ENCODE measurements around the gene SLC38A10. TPM values are rescaled to one million over a fixed set of nuclear protein-coding genes. Genes with fewer than 3 reads are reported as not detected.

SLC38A10 gene
- polyA plus RNA-seq, 1 donor from 2014 or later: 37.4 TPM

DNA sequence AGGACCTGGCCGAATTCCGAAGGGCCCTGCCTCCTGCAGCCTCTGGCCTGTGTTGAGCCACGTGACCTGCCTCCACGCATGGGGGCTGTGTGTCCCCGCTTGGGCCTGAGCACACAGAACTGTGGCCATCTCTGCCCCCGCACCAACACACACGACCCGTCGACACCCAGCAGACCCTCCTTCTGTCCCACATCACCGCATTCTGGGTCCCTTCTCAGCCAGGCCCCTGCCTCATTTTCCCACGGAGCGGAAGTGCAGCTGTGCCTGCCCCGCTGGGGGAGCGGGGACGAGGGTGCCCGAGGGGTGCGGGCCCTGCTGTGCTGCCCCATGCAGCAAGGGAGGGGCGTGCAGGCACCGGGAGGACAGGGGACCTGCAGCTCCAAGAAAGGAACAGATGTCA, 37.6 kb downstream of the SLC38A10 start:
- TF ChIP-seq REST (IDR thresholded peaks at IDR 0.05; ENCODE audit: borderline replicate concordance) (no peak), TAF1 (IDR thresholded peaks at IDR 0.05; ENCODE audit: low read depth) (no peak), MXI1 (conservative IDR thresholded peaks at IDR 0.05; ENCODE audit: poor library complexity, severe bottlenecking) (no peak), POLR2AphosphoS5 (IDR thresholded peaks at IDR 0.05) (no peak), EZH2 (IDR thresholded peaks at IDR 0.05; ENCODE audit: borderline replicate concordance, insufficient read depth, low read length, poor library complexity, severe bottlenecking) (no peak), SMC3 (conservative IDR thresholded peaks at IDR 0.05; ENCODE audit: poor library complexity) (no peak), EP300 (conservative IDR thresholded peaks at IDR 0.05; ENCODE audit: poor library complexity, severe bottlenecking) (no peak), RAD21 (conservative IDR thresholded peaks at IDR 0.05) (no peak)
- TF ChIP-seq, protein P1, sequence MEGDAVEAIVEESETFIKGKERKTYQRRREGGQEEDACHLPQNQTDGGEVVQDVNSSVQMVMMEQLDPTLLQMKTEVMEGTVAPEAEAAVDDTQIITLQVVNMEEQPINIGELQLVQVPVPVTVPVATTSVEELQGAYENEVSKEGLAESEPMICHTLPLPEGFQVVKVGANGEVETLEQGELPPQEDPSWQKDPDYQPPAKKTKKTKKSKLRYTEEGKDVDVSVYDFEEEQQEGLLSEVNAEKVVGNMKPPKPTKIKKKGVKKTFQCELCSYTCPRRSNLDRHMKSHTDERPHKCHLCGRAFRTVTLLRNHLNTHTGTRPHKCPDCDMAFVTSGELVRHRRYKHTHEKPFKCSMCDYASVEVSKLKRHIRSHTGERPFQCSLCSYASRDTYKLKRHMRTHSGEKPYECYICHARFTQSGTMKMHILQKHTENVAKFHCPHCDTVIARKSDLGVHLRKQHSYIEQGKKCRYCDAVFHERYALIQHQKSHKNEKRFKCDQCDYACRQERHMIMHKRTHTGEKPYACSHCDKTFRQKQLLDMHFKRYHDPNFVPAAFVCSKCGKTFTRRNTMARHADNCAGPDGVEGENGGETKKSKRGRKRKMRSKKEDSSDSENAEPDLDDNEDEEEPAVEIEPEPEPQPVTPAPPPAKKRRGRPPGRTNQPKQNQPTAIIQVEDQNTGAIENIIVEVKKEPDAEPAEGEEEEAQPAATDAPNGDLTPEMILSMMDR (IDR thresholded peaks at IDR 0.05; ENCODE audit: poor library complexity, severe bottlenecking): no peak
- Histone ChIP-seq H3K27ac (ENCODE audit: low read length) (no peak overlapping the region), H4K20me1 (ENCODE audit: insufficient read depth) (no peaks in the 10 kb centered on the region), H2AFZ (ENCODE audit: low read depth, low read length) (no peak overlapping the region), H3K27me3 (ENCODE audit: insufficient read depth, low read depth, low read length) (no peaks in the 10 kb centered on the region), H3K36me3 (ENCODE audit: insufficient read depth, low read length) (no peaks in the 10 kb centered on the region), H3K9ac (ENCODE audit: low read length) (no peak overlapping the region), H3K9me2 (ENCODE audit: insufficient read depth, low read length) (no peaks in the 10 kb centered on the region), H3K9me3 (ENCODE audit: low read length) (no peaks in the 10 kb centered on the region), H3K4me2 (ENCODE audit: low read length) (no peak overlapping the region), H3F3A (ENCODE audit: insufficient read depth, low read length, poor library complexity, severe bottlenecking) (no peaks in the 10 kb centered on the region), H3K4me3 (ENCODE audit: low read length) (no peak overlapping the region), H3K79me2 (replicated peaks; ENCODE audit: insufficient read depth, low read length) (no peaks in the 10 kb centered on the region)

DNA sequence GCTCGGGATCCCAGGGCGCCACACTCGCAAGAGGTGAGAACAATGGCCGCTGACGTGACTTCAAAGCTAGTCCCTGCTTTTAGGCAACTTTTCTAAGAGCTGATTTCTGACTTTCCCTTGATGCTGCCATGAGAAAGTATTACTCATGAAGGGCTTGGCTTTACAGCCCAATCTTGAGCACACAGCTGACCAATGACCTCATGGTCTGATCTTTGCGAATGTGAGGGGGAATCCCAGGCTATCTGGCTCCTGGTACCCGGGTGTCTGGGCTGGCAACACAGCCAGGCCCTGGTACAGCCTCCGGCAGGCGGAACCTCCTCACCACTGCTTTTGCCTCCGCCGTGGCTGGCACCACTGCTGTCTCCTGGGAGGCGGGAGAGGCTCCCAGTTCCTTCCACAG, 38.5 kb downstream of the SLC38A10 start:
- Histone ChIP-seq H3K27ac (ENCODE audit: low read length) (no peak overlapping the region), H3K27me3 (ENCODE audit: insufficient read depth, low read depth, low read length) (no peaks in the 10 kb centered on the region), H4K20me1 (ENCODE audit: insufficient read depth) (no peaks in the 10 kb centered on the region), H3K79me2 (replicated peaks; ENCODE audit: insufficient read depth, low read length) (no peaks in the 10 kb centered on the region), H3K36me3 (ENCODE audit: insufficient read depth, low read length) (no peaks in the 10 kb centered on the region), H2AFZ (ENCODE audit: low read depth, low read length) (no peak overlapping the region), H3K4me2 (ENCODE audit: low read length) (no peak overlapping the region), H3F3A (ENCODE audit: insufficient read depth, low read length, poor library complexity, severe bottlenecking) (no peaks in the 10 kb centered on the region), H3K9ac (ENCODE audit: low read length) (no peak overlapping the region), H3K9me3 (ENCODE audit: low read length) (no peaks in the 10 kb centered on the region), H3K9me2 (ENCODE audit: insufficient read depth, low read length) (no peaks in the 10 kb centered on the region), H3K4me3 (ENCODE audit: low read length) (no peak overlapping the region)
- TF ChIP-seq POLR2AphosphoS5 (IDR thresholded peaks at IDR 0.05): no peak
- no peak for TF ChIP-seq REST (IDR thresholded peaks at IDR 0.05; ENCODE audit: borderline replicate concordance)
- TF ChIP-seq SMC3 (conservative IDR thresholded peaks at IDR 0.05; ENCODE audit: poor library complexity): no peak
- no peak for TF ChIP-seq EP300 (conservative IDR thresholded peaks at IDR 0.05; ENCODE audit: poor library complexity, severe bottlenecking)
- no peak for TF ChIP-seq EZH2 (IDR thresholded peaks at IDR 0.05; ENCODE audit: borderline replicate concordance, insufficient read depth, low read length, poor library complexity, severe bottlenecking)
- TF ChIP-seq TAF1 (IDR thresholded peaks at IDR 0.05; ENCODE audit: low read depth): no peak
- TF ChIP-seq, protein P1 (IDR thresholded peaks at IDR 0.05; ENCODE audit: poor library complexity, severe bottlenecking): no peak
- no peak for TF ChIP-seq MXI1 (conservative IDR thresholded peaks at IDR 0.05; ENCODE audit: poor library complexity, severe bottlenecking)
- no peak for TF ChIP-seq RAD21 (conservative IDR thresholded peaks at IDR 0.05)
